Fibroblast of lung (primary cell): Measurements from ENCODE around the gene ZNF324B. TPM values are rescaled to one million over a fixed set of nuclear protein-coding genes. Genes with fewer than 3 reads are reported as not detected.

Experiments
- DNase-seq, 2 donors: peaks; one replicate each; pipeline versions ENCODE4 v3.0.0 to v3.0.0-alpha.2; 2010; ENCODE audit warnings: low read depth in 2 of 2
- H2AFZ ChIP-seq: 2 replicates; pipeline ENCODE4 v1.5.1; 2012; ENCODE audit warnings: low read length, control low read depth, inconsistent platforms
- H3K27ac ChIP-seq: 2 replicates; pipeline ENCODE4 v1.5.1; 2011; ENCODE audit warnings: low read length, control low read depth; ENCODE audit not compliant: insufficient read depth
- H3K27me3 ChIP-seq: 2 replicates; pipeline ENCODE4 v1.5.1; 2011; ENCODE audit warnings: mild to moderate bottlenecking, low read length; ENCODE audit not compliant: control insufficient read depth, insufficient read depth
- H3K36me3 ChIP-seq: 2 replicates; pipeline ENCODE4 v1.5.1; 2011; ENCODE audit warnings: low read length; ENCODE audit not compliant: control insufficient read depth, insufficient read depth
- H3K4me1 ChIP-seq: 2 replicates; pipeline ENCODE4 v1.5.1; 2011; ENCODE audit warnings: low read length; ENCODE audit not compliant: control insufficient read depth, insufficient read depth; ENCODE audit errors: extremely low read depth
- H3K4me2 ChIP-seq: 2 replicates; pipeline ENCODE4 v1.5.1; 2011; ENCODE audit warnings: low read length, control low read depth; ENCODE audit not compliant: insufficient read depth; ENCODE audit errors: extremely low read depth
- H3K4me3 ChIP-seq, 4 experiments: fragments of 200-600 bp in 1 of 4; sonication (generic) in 1 of 4; replicated peaks in 1 of 4; 2 replicates each; pipeline ENCODE4 v1.5.1; 2011 to 2016; ENCODE audit warnings: low read length in 4 of 4, low read depth in 3 of 4, mild to moderate bottlenecking in 3 of 4, control low read depth in 2 of 4, inconsistent platforms in 1 of 4, mixed read lengths in 1 of 4; ENCODE audit not compliant: insufficient read depth in 1 of 4; ENCODE audit errors: control extremely low read depth in 1 of 4
- H3K79me2 ChIP-seq: 2 replicates; pipeline ENCODE4 v1.5.1; 2012; ENCODE audit warnings: mild to moderate bottlenecking, low read length, inconsistent platforms; ENCODE audit not compliant: control insufficient read depth, insufficient read depth
- H3K9ac ChIP-seq: 2 replicates; pipeline ENCODE4 v1.5.1; 2011; ENCODE audit warnings: mild to moderate bottlenecking, low read length, control low read depth; ENCODE audit not compliant: insufficient read depth
- H3K9me3 ChIP-seq: 2 replicates; pipeline ENCODE4 v1.5.1; 2012; ENCODE audit warnings: low read depth, low read length; ENCODE audit not compliant: control insufficient read depth, insufficient read depth
- H4K20me1 ChIP-seq: 2 replicates; pipeline ENCODE4 v1.5.1; 2011; ENCODE audit warnings: low read length; ENCODE audit not compliant: control insufficient read depth, insufficient read depth; ENCODE audit errors: extremely low read depth
- EZH2 ChIP-seq: IDR thresholded peaks from 2 replicates; pipeline ENCODE4 v1.5.1; 2012; ENCODE audit warnings: low read length, control low read depth, mild to moderate bottlenecking; ENCODE audit errors: missing control alignments
- polyA plus RNA-seq, 2 donors: library from polyadenylated mRNA; depleted of rRNA in 1 of 2; stranded (reverse) in 1 of 2; unstranded in 1 of 2; fragments of >200 nt; gene quantifications; 2 replicates each; pipeline ENCODE4 v1.2.1, GENCODE V29; 2011 to 2012; ENCODE audit warnings: missing spikeins in 1 of 2
- total RNA-seq: library from RNA; depleted of rRNA; stranded (reverse); fragments of >200 nt; gene quantifications from 2 replicates; pipeline ENCODE4 v1.2.1, GENCODE V29; 2014
- TF ChIP-seq, protein P1 (sequence below), 2 donors: IDR thresholded peaks in 1 of 2; conservative IDR thresholded peaks in 1 of 2; 1 replicate in 1 of 2; 2 replicates in 1 of 2; pipeline ENCODE4 v1.5.1; 2011 to 2012; ENCODE audit warnings: low read length in 2 of 2, control low read depth in 1 of 2, inconsistent platforms in 1 of 2, low read depth in 1 of 2, mild to moderate bottlenecking in 1 of 2

Gene ZNF324B
- total and polyA plus RNA-seq, 2 donors (not counting 1 experiment from before 2014, with no cell fraction given): 2.1 to 8.9 TPM

DNA sequence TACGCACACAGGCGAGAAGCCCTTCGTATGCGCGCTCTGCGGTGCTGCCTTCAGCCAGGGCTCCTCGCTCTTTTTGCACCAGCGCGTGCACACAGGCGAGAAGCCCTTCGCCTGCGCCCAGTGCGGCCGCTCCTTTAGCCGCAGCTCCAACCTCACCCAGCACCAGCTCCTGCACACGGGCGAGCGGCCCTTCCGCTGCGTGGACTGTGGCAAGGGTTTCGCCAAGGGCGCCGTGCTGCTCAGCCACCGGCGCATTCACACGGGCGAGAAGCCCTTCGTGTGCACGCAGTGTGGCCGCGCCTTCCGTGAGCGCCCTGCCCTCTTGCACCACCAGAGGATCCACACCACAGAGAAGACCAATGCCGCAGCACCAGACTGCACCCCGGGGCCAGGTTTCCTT, 4.7 kb downstream of the ZNF324B start:
- Histone ChIP-seq H3K4me2 (no peak overlapping the region), H3K27me3 (no peaks in the 10 kb centered on the region), H3K27ac (no peak overlapping the region), H2AFZ (no peak overlapping the region), H3K36me3 (peaks cover 12% of the 10 kb centered on the region), H3K9ac (no peak overlapping the region), H3K4me1 (peaks cover 1% of the 10 kb centered on the region), H3K79me2 (no peaks in the 10 kb centered on the region), H4K20me1 (no peaks in the 10 kb centered on the region), H3K9me3 (no peaks in the 10 kb centered on the region), H3K4me3 (no peak overlapping the region)
- no peak for DNase-seq
- TF ChIP-seq EZH2: no peak

DNA sequence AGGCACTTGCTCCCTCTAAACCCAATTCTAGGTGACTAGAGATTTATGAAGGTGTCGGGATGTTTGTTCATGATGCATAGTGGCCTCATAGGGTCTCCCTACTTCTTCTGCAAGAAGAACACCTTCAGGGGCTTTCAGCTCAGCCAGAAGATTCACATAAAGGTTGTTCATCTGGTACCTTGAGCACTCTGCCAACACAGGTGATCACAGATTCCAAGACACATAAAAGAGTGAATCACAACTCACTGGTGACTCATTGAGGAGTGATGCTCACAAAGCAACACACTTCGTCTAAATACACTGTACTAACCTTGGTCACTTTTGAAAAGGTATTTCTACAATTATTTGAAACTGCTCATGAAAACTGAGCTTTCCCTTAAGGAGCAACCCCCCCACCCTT, 8.6 kb downstream of the ZNF324B start:
- TF ChIP-seq EZH2: no peak
- TF ChIP-seq, protein P1, sequence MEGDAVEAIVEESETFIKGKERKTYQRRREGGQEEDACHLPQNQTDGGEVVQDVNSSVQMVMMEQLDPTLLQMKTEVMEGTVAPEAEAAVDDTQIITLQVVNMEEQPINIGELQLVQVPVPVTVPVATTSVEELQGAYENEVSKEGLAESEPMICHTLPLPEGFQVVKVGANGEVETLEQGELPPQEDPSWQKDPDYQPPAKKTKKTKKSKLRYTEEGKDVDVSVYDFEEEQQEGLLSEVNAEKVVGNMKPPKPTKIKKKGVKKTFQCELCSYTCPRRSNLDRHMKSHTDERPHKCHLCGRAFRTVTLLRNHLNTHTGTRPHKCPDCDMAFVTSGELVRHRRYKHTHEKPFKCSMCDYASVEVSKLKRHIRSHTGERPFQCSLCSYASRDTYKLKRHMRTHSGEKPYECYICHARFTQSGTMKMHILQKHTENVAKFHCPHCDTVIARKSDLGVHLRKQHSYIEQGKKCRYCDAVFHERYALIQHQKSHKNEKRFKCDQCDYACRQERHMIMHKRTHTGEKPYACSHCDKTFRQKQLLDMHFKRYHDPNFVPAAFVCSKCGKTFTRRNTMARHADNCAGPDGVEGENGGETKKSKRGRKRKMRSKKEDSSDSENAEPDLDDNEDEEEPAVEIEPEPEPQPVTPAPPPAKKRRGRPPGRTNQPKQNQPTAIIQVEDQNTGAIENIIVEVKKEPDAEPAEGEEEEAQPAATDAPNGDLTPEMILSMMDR (conservative IDR thresholded peaks at IDR 0.05 in 1 of 2, IDR thresholded peaks at IDR 0.05 in 1 of 2; ENCODE audit: low read depth in 1 of 2, low read length in 2 of 2): no peak
- Histone ChIP-seq H3K27ac (no peak overlapping the region), H3K36me3 (peaks cover 7% of the 10 kb centered on the region), H3K9ac (no peak overlapping the region), H3K79me2 (no peaks in the 10 kb centered on the region), H3K27me3 (no peaks in the 10 kb centered on the region), H2AFZ (no peak overlapping the region), H3K4me3 (no peak overlapping the region), H3K9me3 (no peaks in the 10 kb centered on the region), H3K4me1 (no peaks in the 10 kb centered on the region), H4K20me1 (no peaks in the 10 kb centered on the region), H3K4me2 (no peak overlapping the region)
- DNase-seq: no peak

DNA sequence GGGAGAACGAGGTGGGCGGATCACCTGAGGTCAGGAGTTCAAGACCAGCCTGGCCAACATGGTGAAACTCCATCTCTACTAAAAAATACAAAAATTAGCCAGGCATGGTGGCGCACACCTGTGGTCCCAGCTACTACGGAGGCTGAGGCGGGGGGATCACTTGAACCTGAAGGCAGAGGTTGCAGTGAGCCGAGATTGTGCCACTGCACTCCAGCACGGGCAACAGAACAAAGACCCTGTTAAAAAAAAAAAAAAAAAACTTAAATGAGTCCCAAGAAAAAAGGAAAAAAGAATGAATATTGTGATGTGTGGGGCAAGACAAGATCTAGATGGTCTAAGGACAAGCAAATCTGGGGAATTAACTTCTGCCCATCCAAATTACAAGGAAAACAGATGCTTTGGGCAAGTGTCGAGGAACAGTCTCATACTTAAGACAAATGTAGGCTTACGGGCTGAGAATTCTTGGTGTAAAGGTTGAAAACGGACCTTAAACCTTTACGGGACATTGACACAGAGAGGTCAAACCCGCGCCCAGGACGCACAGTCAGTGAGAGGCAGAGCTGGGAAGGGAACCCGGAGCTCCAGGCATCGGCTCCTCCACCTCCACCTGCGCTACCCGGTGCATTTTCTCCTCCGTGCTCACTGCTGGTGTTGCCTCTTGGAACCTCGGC, 14.8 kb downstream of the ZNF324B start:
- Histone ChIP-seq H3K4me3 (peak overlapping the region; percentile 63 to 94 (median 88)), H2AFZ (peak overlapping the region; percentile 71), H3K4me1 (peaks cover 2% of the 10 kb centered on the region), H3K27ac (no peak overlapping the region), H3K79me2 (peaks cover 16% of the 10 kb centered on the region), H3K4me2 (peak overlapping the region; percentile 73), H3K9me3 (no peaks in the 10 kb centered on the region), H3K36me3 (peaks cover 6% of the 10 kb centered on the region), H3K27me3 (no peaks in the 10 kb centered on the region), H3K9ac (no peak overlapping the region), H4K20me1 (no peaks in the 10 kb centered on the region)
- no peak for DNase-seq
- TF ChIP-seq, protein P1 (conservative IDR thresholded peaks at IDR 0.05 in 1 of 2, IDR thresholded peaks at IDR 0.05 in 1 of 2; ENCODE audit: low read depth in 1 of 2, low read length in 2 of 2): no peak
- TF ChIP-seq EZH2: no peak
